ENCODE data around the gene CCT7.

Gene CCT7

GRCh38 chr2:73264783-73265182, 30.7 kb downstream of the CCT7 start:
- H3K27me3 ChIP-seq (ENCODE audit: low read depth, low read length): no peaks in the 10 kb centered on the region
- H4K20me1 ChIP-seq (ENCODE audit: insufficient read depth, low read length): peaks cover 20% of the 10 kb centered on the region
- H3K27ac ChIP-seq (ENCODE audit: low read length): no peak overlapping the region
- H3K36me3 ChIP-seq (replicated peaks; ENCODE audit: low read depth, low read length): peaks cover 31% of the 10 kb centered on the region
- no peak overlapping the region for H3K4me2 ChIP-seq (ENCODE audit: low read length)
- H3K4me1 ChIP-seq (ENCODE audit: low read length): no peaks in the 10 kb centered on the region
- H3K9me3 ChIP-seq (ENCODE audit: insufficient read depth, low read length): no peaks in the 10 kb centered on the region
- no peak overlapping the region for H3K9ac ChIP-seq (ENCODE audit: low read length)
- TF ChIP-seq, protein P1, sequence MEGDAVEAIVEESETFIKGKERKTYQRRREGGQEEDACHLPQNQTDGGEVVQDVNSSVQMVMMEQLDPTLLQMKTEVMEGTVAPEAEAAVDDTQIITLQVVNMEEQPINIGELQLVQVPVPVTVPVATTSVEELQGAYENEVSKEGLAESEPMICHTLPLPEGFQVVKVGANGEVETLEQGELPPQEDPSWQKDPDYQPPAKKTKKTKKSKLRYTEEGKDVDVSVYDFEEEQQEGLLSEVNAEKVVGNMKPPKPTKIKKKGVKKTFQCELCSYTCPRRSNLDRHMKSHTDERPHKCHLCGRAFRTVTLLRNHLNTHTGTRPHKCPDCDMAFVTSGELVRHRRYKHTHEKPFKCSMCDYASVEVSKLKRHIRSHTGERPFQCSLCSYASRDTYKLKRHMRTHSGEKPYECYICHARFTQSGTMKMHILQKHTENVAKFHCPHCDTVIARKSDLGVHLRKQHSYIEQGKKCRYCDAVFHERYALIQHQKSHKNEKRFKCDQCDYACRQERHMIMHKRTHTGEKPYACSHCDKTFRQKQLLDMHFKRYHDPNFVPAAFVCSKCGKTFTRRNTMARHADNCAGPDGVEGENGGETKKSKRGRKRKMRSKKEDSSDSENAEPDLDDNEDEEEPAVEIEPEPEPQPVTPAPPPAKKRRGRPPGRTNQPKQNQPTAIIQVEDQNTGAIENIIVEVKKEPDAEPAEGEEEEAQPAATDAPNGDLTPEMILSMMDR (IDR thresholded peaks at IDR 0.05; ENCODE audit: low read depth, low read length): no peak
- TF ChIP-seq EZH2phosphoT487 (IDR thresholded peaks at IDR 0.05; ENCODE audit: low read depth): no peak
- no peak overlapping the region for H2AFZ ChIP-seq (ENCODE audit: low read depth, low read length)
- H3K79me2 ChIP-seq (ENCODE audit: low read length): peaks cover 39% of the 10 kb centered on the region
- H3K4me3 ChIP-seq (ENCODE audit: low read length): no peak overlapping the region

DNA sequence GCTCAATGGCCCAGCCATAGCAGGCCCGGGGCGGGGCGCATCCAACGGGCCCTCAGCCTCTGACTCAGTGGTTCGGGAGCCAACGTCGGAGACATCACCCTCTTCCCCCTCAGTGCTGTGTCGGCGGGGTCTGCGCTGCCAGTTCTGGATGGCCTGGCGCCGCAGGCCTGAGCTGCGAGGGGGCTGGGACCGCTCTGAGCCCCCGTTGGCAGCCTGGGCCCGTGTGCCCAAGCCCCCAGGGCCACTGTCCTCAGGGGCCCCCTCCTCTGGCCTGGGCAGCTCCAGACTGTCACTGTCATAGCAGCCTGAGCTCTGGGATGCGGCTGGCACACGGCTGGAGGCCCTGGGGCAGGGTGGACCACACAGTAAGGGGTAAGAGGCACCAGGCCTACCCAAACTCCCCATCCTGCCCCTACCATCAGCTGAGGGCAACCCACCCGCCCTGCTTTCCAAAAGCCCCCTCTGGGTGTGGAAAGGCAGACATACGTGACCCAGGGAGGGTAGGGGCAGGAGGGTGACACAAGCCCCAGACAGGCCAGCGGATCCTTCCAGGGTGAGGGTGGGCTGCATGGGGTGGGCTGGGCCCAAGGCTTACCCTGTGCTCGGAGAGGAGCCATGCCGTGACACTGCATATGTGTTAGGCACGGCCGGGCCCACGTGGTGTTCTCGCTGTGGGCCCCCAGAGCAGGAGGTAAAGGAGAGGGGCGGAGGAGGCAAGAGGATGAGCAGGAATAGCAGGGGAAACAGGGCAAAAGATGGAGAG, 31.4 kb downstream of the CCT7 start:
- H3K27ac ChIP-seq (ENCODE audit: low read length): no peak overlapping the region

DNA sequence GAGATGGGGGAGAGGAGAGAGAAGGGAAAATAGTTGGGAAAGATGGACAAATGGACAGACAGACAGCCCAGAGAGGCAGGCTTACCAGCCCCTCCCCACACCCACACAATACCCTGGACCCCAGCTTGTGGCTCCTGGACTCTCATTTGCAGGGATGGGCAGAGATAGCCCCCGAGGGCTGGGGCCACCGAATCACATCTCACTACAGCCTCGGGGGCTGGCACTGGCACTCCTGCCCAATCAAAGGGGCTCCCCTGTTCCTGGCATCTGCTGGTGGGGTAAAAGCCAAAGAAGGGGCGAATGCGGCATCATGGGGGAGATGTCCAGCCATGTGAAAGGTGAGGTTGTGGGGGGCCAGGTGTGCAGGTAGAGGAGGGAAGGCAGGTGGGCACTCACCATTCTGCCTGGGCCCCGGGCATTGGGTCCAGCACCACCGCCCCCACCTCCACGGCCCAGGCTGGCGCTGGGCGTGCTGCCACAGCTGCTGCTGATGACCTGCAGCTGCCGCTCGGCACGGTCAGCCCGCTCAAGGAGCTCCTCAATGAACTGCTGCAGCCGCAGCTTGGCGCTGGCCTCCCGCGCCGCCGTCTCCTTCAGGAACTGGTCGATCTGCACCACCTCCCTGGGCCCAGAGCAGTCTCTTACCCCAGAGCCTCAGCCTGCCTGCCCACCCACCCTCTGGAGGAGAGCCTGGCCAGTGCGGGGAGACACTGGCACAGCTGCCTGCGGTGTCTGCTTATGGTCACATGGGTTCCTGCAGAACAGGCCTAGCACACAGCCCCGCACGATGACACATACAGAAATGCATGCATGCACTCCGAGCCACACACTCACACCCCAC, 32.2 kb downstream of the CCT7 start:
- H3K36me3 ChIP-seq (replicated peaks; ENCODE audit: low read depth, low read length): peaks cover 34% of the 10 kb centered on the region
- peaks cover 30% of the 10 kb centered on the region for H4K20me1 ChIP-seq (ENCODE audit: insufficient read depth, low read length)
- no peaks in the 10 kb centered on the region for H3K4me1 ChIP-seq (ENCODE audit: low read length)
- no peak overlapping the region for H3K9ac ChIP-seq (ENCODE audit: low read length)
- H3K4me3 ChIP-seq (ENCODE audit: low read length): no peak overlapping the region
- no peak overlapping the region for H3K4me2 ChIP-seq (ENCODE audit: low read length)
- H3K27ac ChIP-seq (ENCODE audit: low read length): no peak overlapping the region
- no peak overlapping the region for H2AFZ ChIP-seq (ENCODE audit: low read depth, low read length)
- H3K27me3 ChIP-seq (ENCODE audit: low read depth, low read length): no peaks in the 10 kb centered on the region
- no peak for TF ChIP-seq EZH2phosphoT487 (IDR thresholded peaks at IDR 0.05; ENCODE audit: low read depth)
- TF ChIP-seq, protein P1 (IDR thresholded peaks at IDR 0.05; ENCODE audit: low read depth, low read length): no peak
- peaks cover 54% of the 10 kb centered on the region for H3K79me2 ChIP-seq (ENCODE audit: low read length)
- no peaks in the 10 kb centered on the region for H3K9me3 ChIP-seq (ENCODE audit: insufficient read depth, low read length)

More for the DNA sequence above, 31.4 kb downstream of the CCT7 start:
- Histone ChIP-seq H3K36me3 (replicated peaks; ENCODE audit: low read depth, low read length) (peaks cover 28% of the 10 kb centered on the region), H4K20me1 (ENCODE audit: insufficient read depth, low read length) (peaks cover 22% of the 10 kb centered on the region), H3K4me1 (ENCODE audit: low read length) (no peaks in the 10 kb centered on the region), H3K9me3 (ENCODE audit: insufficient read depth, low read length) (no peaks in the 10 kb centered on the region), H2AFZ (ENCODE audit: low read depth, low read length) (no peak overlapping the region), H3K27me3 (ENCODE audit: low read depth, low read length) (no peaks in the 10 kb centered on the region), H3K9ac (ENCODE audit: low read length) (no peak overlapping the region), H3K4me3 (ENCODE audit: low read length) (no peak overlapping the region), H3K79me2 (ENCODE audit: low read length) (peaks cover 46% of the 10 kb centered on the region), H3K4me2 (ENCODE audit: low read length) (no peak overlapping the region)
- TF ChIP-seq, protein P1 (IDR thresholded peaks at IDR 0.05; ENCODE audit: low read depth, low read length): no peak
- TF ChIP-seq EZH2phosphoT487 (IDR thresholded peaks at IDR 0.05; ENCODE audit: low read depth): no peak

GRCh38 chr2:73267008-73267407, 32.9 kb downstream of the CCT7 start:
- H3K4me2 ChIP-seq (ENCODE audit: low read length): no peak overlapping the region
- no peak overlapping the region for H2AFZ ChIP-seq (ENCODE audit: low read depth, low read length)
- no peaks in the 10 kb centered on the region for H3K27me3 ChIP-seq (ENCODE audit: low read depth, low read length)
- H3K9me3 ChIP-seq (ENCODE audit: insufficient read depth, low read length): no peaks in the 10 kb centered on the region
- H3K79me2 ChIP-seq (ENCODE audit: low read length): peaks cover 61% of the 10 kb centered on the region
- H3K27ac ChIP-seq (ENCODE audit: low read length): no peak overlapping the region
- H3K4me3 ChIP-seq (ENCODE audit: low read length): no peak overlapping the region
- peaks cover 36% of the 10 kb centered on the region for H4K20me1 ChIP-seq (ENCODE audit: insufficient read depth, low read length)
- no peak overlapping the region for H3K9ac ChIP-seq (ENCODE audit: low read length)
- H3K36me3 ChIP-seq (replicated peaks; ENCODE audit: low read depth, low read length): peaks cover 32% of the 10 kb centered on the region
- no peak for TF ChIP-seq EZH2phosphoT487 (IDR thresholded peaks at IDR 0.05; ENCODE audit: low read depth)
- TF ChIP-seq, protein P1 (IDR thresholded peaks at IDR 0.05; ENCODE audit: low read depth, low read length): no peak
- no peaks in the 10 kb centered on the region for H3K4me1 ChIP-seq (ENCODE audit: low read length)
